ENCODE results near the gene TRIM3.

TRIM3 gene

DNA sequence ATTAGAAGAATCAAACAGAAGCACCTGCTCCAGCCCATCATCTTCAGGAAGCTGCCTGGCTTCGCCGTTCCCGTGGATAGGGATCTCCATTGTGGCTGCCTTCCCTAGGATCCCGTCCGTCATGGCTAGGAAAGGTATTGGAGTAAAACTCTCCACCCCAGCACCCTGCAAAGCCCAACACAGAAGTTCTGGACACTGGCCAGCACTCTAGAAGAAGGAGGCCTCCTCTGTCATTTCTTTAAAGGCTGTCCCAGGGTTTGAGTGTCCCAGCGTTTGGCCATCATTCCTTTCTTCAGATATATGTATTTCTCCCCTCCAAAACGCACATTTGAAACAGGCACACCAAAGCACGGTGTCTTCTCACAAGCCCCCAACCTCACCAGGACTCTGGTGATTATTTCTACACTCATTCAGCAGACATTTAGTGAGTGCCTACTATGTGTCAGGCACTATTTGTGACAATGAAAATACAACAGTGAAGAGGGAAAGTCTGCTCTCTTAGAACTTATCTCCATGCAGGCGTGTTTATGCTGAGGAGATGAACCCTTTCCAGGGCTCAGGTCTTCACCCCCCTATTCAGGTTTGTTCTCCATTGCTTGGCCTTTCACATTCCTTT lies 6.7 kb upstream of the TRIM3 start:
- no peak for DNase-seq

DNA sequence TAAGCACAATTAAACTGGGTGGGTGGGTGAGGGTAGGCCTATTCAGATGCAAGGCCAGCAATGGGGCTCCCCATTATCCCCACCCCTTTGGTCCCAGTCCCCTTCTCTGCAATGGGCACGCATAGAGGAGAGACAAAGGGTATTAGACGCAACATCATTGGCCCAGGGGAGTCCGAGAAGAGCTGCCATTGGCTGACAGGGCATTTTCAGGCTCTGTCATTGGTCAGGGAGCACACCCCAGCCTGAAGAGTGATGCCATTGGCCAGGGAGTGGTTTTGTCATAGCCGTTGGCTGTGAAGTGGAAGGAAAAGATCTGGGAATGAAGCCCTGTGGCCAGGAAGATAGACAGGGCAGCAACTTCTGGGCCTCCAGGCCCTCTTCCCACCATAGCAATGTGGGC lies 2.8 kb upstream of the TRIM3 start:
- no peak for DNase-seq

DNA sequence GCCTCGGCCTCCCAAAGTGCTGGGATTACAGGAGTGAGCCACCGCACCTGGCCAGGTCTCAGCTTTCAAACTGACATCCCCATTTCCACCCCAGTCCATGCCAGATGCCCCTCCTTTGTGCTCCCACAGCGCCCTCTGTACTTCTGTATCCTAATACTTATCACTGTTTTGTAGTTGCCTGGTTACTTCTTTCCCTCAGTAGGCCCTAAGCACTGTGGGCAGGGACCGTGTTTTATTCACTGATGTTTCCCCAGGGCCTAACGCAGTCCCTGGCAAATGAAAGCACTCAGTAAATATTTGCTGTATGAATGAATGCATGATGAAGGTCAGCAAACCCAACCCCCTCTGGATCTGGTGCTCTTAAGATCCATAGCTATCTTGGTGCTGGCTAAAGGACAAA lies 2.2 kb upstream of the TRIM3 start:
- no peak for DNase-seq

DNA sequence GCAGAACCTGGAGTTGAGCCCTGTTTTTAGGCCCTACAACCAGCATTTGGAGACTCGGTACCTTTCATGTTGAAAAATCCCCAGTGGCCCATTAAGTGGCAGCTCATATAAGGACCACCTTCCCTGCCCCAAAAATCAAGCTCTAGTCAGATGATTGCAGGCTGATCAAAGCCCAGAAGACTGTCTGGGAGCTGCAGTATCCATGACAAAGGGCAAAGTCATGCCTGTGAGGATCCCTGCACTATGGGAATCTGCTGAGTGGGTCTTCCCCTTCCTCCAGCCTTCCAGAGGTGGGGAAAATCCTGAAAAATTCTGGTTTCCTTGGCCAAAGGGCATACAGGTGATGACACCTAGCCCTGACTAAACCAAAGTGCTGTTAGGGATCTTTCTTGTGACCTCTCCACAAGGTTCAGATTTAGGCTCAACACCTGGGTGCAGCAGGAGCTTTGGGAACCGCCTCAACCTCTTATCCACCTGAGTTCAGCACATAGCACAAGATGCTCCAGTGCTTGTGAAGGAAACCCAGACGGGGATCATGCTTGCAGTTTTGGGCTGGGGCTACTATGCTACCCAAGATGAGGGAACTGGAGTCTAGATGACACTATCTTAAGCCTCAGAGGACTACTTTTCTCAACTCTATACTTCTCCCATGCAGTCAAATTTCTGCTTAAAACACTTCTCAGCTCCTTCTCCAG lies 1.2 kb upstream of the TRIM3 start:
- DNase-seq, result no peak

DNA sequence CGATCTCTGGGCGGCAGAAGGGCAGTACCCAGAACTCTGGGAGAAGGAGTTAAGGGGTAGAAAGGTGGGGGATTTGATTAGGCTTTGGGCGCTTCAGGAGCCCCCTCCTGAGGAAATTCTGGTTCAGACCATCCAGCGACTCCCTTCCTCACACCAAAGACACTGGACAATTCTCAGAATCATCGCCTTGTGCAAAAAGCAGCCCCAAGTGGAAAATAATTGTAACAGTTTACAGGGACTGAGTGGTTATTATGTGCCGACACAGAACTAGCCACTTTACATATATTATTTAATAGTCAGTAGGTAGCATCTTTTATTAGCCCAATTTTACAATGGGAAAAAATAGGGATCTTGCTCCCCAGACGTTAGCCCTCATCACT lies 662 bp upstream of the TRIM3 start:
- DNase-seq, result no peak

DNA sequence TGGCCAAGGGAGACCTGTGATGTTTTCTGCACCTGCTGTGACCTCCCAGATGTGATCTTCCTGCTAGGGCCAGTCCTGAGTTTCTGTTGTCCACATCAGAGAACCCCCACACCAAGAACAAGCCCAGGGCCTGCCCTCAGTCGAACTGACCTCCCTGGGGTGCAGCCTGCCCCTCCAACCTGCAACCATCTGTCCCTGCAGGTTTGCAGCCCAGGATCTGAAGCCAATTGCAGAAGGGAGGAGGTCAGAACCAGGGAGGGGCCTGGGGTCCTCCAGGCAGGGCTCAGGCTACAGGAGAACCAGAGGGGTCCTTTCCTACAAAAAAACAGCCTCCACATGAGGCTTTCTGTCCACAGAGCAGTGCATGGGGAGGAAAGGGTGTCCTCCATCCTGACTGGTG lies 807 bp downstream of the TRIM3 start:
- DNase-seq, result no peak

DNA sequence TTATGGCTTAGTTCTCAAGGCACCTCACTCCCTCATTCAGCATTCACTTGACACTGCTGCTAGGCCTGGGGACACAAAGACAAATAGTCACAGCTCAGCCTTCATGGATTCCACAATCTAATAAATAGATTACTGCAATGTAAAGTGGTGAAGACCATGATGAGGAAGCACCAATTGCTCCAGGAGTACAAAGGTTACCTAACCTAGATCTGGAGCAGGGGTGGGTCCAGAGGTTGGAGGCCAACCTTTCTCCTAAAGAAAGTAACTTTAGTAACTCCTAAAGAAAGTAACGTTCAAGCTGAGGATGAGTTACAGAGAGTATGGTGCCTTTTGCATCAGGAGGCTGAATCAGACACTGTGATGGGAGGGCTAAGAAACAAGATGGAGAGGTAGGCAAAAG lies 4.1 kb downstream of the TRIM3 start:
- DNase-seq, result no peak

DNA sequence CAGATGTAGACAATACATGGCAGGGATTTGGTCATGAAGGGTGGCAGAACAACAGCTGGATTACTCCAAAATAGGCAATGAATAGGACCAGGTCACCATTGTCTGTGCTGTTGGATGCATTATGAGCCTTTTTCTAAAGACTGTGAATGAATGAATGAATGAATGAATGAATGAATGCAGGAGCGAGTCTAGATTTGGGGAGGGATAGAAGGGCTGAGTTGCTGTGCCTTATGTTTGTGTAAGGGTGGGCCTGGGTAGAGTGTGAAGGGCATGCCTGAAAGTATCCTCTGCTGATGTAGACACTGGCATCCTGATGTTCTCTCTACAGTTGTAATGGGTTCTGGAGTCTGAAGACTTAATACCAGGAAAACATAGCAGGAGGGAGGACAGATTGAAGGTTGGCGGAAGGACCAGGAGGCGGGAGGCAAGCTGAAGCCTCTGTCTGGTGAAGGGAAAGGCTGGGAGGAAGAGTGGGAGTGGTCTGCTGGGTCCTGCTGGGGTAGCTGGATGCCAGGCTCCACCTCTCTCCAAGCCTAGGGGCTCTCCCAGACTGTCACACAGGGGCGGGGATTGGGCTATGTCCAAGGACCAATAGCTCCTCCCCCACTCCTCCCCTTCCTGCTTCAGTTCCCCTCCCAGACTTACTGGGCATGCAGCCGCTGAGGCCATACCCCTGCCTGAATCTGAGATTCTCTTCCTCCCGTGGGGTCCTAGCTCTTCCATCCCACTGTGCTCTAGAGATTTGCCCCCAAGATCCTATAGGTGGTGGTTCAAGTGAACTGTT lies 4.8 kb downstream of the TRIM3 start:
- DNase-seq, result peak; percentile 52

DNA sequence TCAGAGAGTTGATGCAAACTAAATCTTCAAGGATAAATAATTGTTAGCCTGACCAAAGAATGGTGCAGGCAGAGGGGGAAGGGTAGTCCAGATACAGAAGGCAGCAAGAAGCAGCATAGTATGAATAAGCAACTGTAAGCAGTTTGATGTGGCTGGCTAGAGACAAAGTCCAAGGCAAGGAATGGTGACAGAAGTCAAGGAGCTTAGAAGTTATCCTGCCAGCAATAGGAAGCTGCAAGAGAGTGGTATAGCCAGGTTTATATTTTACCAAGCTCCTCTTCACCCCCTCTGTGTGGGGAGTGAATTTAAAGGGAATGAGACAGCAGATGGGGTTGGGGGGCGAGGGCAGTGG lies 14.7 kb downstream of the TRIM3 start:
- no peak for DNase-seq

DNA sequence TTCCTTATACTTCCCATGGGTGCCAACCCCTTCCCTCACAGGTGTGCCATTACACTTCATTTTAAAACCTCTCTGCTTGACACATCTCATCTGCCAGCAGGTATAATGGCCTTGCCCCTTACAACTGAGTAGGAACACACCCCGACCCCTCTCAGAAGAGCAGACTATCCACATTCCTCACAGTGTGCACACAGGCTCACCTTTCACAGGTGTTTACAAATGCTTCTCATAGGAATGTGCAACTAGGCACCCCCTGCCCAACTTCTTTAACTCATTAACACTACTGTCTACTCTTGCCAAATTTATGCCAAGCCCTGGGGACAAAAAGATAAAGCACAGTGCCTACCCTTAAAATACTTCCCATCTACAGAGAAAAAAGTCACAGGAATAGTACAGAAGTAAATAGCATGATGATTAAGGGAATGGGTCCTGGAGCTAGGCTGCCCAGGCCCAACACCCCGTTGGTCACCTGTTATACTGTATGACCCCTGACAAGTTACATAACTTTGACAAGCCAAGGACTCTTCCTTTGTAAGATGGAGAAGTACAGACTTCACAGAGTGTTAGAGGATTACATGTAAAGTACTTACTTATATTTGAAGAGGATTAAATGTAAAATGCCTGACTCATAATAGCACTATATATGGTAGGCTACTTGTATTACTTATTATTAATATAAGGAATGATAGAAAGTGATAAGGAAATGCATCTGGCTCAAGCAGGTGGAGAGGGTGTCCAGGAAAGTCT lies 15.2 kb downstream of the TRIM3 start:
- DNase-seq, result no peak

DNA sequence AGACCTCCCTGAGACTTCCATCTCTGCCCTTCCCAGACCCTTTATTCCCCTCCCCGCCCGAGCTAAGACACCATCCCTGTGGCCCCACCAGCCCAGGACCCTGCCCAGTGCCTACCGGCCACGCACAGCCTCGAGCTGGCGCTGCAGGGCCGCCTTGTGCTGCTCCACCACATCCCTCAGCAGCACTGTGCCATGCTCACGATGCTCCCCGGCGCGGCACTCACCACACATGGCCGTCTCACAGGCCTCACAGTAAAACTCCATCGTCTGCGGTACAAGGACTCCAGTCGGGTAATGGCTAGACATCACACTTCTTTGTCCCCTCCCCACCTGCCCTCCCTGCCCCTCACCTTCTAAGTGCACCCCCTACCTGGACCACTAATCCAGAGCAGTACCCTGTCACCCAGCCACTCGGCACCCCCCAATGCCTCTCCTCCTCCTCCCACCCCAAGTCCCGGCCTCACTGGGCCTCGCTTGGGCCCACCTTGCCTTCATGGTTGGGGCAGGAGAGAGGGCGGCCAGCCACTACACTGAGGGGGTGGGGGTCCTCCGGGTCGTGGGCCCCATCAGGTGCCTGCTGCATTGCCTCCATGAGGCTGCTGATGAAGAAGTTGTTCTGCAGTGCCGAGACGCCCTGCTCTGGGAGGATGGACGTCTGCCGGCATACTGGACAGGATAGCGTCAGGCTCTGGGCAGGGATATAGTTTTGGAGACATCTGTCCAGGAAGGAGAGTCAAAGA lies 16.0 kb downstream of the TRIM3 start:
- no peak for DNase-seq

DNA sequence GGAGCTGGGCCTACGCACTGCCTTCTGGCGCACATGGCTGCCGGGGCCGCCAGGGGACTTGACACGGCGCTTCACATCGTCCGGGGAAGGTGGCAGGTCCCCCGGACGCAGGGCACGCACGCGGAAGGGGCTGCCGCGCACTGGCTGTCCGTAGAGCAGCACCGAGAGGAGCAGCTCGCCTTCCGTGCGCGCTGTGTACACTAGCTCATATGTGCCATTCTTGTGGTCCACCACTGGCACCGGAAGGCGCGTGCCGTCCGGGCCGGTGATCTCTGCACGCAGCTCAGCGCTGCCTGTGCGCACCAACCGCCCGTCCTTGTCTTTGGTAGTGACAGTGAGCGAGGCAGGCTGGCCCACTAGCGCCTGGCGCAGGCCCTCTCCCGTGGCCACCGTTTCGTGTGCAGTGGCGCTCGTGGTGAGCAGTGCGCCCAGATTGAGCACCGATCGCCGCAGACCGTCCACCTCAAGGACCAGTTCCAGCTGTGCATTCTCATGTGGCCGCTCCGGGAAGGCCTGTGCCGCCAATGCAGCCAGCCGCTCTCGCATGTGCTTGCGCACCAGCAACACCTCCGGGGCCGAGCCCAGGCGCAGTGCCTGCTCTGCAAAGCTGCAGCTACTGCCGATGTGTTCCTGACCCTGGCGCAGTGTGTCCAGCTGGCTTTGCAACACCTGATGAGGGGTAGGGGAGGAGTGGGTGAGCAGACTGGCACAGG lies 17.2 kb downstream of the TRIM3 start:
- no peak for DNase-seq

DNA sequence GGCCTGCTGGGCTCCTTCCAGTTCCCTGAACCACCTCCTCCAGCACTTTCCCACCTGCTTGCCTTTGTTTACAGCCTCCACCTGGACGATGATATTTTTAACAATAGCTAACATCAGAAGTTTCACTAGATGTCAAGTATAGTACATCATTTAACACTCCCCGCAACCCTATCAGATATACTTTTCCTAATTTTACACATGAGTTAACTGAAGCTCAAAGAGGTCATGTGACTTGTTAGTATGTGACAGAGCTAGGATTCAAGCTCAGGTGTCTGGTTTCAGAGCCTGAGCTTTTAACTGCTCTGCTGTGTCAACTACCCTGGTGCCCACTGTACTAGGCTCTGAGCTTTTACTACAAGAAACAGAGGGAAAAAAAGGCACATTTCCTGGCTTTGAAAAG lies 18.7 kb downstream of the TRIM3 start:
- DNase-seq, result no peak

DNA sequence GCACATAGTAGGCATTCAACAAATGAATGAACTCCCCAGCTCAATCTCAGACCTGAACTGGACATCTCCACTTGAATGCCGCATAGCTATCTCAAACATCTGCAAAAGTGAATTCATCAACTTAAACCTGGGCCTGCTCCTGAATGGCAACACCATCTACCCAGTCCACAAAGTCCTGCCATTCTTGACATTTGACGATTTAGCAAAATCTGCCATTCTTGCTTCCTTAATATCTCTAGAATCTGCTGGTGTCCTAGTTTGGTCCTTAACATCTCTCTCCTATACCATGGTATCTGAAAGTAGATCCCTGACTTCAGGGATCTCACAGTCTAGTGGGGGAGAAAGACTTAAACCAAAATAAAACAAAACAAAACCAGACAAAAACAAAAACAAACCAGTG lies 20.6 kb downstream of the TRIM3 start:
- no peak for DNase-seq

DNA sequence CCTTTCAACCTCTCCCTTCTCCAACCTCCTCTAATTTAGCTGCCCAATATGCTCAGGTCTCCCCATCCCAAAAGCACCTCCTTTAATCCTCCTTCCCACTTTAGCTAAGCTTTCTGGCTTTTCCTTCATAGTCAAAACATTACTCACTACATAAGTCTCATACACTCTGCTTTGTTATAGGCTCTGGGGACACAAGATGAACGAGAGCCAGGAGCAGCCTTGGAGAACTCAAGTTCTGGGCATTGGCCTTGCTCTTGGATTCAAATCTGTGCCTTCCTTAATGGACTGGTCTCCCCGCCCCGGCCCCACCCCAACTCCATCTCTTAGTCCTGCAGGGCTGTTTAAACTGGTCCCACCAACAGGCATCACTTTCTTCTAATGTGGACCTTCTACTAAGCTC lies 21.5 kb downstream of the TRIM3 start:
- DNase-seq, result no peak

DNA sequence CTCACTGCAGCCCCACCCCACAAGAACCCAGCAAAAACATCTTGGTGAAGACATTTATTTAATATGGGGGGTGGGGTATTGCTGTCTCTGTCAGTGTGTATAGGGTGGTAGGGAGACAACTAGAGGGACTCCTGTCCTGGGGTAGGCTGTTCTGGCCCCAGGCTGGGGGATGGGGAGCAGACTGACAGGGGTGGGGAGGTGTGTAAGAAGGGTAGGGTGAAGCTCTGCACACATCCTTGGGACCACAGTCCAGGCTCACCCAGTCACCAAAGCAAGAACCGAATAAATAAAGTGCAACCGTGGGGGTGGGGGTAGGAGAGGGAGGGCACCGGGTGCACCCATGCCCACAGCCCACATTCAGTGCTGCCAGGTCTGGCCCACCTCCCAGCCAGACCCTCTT lies 25.2 kb downstream of the TRIM3 start:
- no peak for DNase-seq

DNA sequence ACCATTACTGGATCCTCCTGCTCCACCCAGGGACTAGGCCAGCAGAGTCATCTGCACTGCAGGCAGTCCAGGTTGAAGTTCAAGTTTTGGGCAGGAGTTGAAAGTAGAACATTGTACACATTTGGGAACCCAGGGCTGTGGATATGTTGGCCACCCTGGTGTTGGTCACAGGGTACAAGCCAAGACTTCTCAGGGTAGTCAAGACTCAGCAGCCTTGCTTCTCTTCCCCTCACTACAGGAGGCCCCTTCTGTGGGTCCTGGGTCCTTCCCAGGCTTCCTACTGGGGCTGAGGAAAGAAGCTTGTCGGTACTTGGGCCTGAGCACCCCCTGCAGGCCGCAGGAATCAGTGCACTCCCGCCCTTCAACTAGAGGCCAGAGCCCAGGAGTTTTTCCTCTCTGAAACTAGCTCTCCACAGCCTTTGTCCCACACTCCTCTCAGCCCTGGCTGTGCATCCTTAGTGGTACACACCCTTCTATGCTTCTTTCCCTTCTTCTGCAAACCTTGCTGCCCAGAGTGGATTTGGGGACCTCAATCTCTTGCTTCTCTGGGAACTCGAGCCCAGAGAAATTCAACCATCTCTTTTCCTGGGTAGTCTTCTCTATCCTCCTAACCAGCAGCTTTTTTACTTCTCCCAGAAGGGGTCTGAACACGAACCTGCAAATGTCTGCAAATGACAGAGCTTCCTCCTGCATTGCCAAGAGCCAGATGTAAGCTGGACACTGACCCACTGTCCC lies 30.3 kb downstream of the TRIM3 start:
- DNase-seq, result no peak

DNA sequence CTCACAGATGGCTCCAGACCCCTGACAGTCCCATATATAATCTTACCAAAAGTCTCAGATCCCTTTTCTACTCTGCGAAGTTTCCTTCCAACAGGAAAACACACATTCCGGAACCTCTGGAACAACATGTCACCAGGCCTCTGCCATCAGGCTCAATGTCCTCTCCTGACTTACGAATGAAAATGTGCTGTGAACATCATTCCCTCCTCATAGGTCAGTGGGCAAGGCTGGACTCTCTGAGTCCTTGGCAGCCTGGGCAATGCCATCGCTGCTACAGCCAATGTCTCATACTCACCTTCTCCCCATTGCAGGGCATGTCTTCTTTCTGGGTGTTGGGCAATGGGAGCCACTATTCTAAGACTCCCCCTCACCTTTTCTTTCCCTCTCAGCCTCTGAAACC lies 31.3 kb downstream of the TRIM3 start:
- DNase-seq, result no peak

DNA sequence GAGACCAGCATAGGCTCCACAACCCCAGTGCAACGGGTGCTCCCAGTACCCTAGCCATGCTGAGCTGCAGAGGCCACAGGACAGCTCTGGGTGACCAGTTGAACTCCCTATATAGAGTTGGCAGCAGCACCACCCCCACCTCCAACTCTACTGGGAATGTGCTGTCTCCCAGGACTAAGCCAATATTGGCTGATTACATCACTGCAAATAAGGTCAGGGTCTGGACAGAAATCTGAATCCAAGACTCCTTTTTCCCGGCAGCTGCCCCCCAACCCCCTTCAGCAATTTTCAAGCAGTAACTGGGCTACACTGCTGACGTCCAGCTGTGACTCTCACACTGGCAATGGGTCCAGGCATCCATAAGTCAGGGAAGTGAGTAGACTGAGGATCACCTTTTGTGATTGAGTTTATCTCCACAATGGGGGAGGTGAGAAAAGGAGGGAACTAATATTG lies 32.8 kb downstream of the TRIM3 start, which contains the start of gene HPX:
TSS of gene HPX (minus strand) at position 82 of the 453 bp plus-strand sequence. CDS start at position 58, 24 bp downstream.
- no peak for DNase-seq

DNA sequence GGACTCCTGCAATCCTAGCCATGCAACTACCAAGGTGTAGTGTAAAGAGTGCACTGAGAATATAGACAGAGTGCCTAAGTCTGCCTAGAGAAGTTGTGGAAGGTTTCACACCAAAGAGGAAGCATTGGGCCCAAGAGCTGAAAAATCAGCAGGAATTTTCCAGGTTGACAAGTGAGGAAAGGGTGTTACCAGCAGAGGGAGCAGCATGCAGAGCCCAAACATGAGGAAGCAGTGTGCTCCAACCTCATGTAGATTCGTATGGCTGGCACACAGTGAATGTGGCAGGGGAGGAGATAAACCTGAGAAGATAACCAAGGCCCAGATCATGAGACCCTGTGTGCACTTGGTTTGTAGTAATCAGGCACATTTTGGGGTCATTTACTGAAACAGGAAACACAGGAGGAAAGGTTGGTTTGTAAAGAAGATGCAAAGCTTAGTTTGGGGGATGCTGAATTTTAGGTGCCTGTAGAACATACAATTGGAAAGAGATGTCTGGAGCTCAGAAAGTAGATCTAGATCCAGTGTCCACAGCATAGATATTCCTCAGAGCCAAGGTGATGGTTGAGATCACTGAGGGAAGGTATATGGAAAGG lies 34.7 kb downstream of the TRIM3 start:
- DNase-seq, result no peak

DNA sequence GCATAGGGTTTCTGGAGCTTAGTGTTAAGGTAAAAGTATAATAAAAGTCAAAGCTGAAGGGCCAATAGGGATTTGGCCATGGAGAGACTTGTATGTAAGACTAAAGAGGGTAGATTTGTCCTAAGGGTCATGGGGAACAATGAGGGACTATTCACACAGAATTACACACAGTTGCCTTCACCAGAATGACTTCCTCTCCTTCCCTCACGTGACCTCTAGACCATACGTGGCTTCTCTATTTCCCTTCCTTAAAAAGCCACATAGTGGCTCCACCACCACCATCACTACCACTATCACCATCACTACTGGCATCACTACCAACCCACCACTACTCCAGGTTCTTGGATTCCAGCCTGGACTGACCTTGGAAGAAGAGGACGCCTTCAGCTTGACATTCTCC lies 35.7 kb downstream of the TRIM3 start:
- no peak for DNase-seq

All from NCI-H1048 (cell line).